Measurements from ENCODE around the gene PXK.

DNA sequence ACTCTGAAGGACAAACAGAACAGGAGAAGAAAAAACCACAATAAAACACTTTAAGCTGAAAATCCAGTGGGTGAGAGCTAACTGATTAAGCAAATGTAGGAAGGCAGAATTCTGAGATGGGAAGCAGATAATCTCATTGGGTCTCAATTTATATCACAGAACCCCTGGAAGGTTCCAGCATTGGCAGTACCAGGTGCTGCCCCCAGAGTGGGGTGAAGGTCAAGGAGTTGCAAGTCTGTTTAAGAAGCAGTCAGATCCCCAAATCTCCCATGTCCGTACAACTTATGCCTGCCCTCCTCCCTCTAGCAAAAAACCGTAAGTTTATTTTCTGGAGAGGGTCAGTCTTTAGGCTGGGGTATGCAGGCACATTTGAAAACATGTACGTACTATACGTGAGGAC is 45.1 kb downstream of the PXK start:
- TF ChIP-seq, protein P1, sequence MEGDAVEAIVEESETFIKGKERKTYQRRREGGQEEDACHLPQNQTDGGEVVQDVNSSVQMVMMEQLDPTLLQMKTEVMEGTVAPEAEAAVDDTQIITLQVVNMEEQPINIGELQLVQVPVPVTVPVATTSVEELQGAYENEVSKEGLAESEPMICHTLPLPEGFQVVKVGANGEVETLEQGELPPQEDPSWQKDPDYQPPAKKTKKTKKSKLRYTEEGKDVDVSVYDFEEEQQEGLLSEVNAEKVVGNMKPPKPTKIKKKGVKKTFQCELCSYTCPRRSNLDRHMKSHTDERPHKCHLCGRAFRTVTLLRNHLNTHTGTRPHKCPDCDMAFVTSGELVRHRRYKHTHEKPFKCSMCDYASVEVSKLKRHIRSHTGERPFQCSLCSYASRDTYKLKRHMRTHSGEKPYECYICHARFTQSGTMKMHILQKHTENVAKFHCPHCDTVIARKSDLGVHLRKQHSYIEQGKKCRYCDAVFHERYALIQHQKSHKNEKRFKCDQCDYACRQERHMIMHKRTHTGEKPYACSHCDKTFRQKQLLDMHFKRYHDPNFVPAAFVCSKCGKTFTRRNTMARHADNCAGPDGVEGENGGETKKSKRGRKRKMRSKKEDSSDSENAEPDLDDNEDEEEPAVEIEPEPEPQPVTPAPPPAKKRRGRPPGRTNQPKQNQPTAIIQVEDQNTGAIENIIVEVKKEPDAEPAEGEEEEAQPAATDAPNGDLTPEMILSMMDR (IDR thresholded peaks at IDR 0.05) = no peak
- TF ChIP-seq POLR2A (IDR thresholded peaks at IDR 0.05) = no peak
